Activated CD8-positive, alpha-beta T cell treated with anti-CD3 and anti-CD28 coated beads, Interleukin-2, amount 10 ng/mL, durations not matched to agents 7 days and 5 days (primary cell): ENCODE measurements around the gene MOK. TPM values are rescaled to one million over a fixed set of nuclear protein-coding genes. Genes with fewer than 3 reads are reported as not detected.

Source experiments
- ATAC-seq: fragments of 150-1000 bp; cut with Tn5 transposase; one replicate; pipeline ENCODE4 v1.10.0; 2021; ENCODE audit warnings: moderate library complexity
- CTCF ChIA-PET: fragments of 350-600 bp; sonication (Branson Sonifier 250); formaldehyde crosslinking; loops from one replicate; lab custom pipeline; 2021; ENCODE audit warnings: antibody characterized with exemption; lab: Charles Lee
- POLR2A ChIA-PET: fragments of 350-600 bp; sonication (Branson Sonifier 250); formaldehyde crosslinking; loops from one replicate; lab custom pipeline; 2021; ENCODE audit warnings: antibody characterized with exemption; lab: Charles Lee
- DNase-seq: peaks from one replicate; pipeline ENCODE4 v3.0.0-alpha.2; 2020
- H3K27ac Mint-ChIP-seq: one replicate; pipeline ENCODE4 v1.8.0; 2021; ENCODE audit warnings: mild to moderate bottlenecking, mixed read lengths
- H3K27me3 Mint-ChIP-seq: one replicate; pipeline ENCODE4 v1.8.0; 2021; ENCODE audit warnings: low read depth, mixed read lengths
- H3K36me3 Mint-ChIP-seq: one replicate; pipeline ENCODE4 v1.8.0; 2021; ENCODE audit warnings: low read depth, mixed read lengths
- H3K4me1 Mint-ChIP-seq: one replicate; pipeline ENCODE4 v1.8.0; 2021; ENCODE audit warnings: low read depth, mixed read lengths
- H3K4me3 Mint-ChIP-seq: one replicate; pipeline ENCODE4 v1.8.0; 2021; ENCODE audit warnings: mild to moderate bottlenecking, mixed read lengths
- H3K9me3 Mint-ChIP-seq: one replicate; pipeline ENCODE4 v1.8.0; 2022; ENCODE audit warnings: mixed read lengths; ENCODE audit not compliant: insufficient read depth
- total RNA-seq, 2 experiments: library from RNA; stranded (reverse); gene quantifications; one replicate each; pipeline ENCODE4 v1.2.3, GENCODE V29; 2021

Gene MOK
- total RNA-seq, 2 experiments from 2014 or later: 3.3 to 4.1 TPM

DNA sequence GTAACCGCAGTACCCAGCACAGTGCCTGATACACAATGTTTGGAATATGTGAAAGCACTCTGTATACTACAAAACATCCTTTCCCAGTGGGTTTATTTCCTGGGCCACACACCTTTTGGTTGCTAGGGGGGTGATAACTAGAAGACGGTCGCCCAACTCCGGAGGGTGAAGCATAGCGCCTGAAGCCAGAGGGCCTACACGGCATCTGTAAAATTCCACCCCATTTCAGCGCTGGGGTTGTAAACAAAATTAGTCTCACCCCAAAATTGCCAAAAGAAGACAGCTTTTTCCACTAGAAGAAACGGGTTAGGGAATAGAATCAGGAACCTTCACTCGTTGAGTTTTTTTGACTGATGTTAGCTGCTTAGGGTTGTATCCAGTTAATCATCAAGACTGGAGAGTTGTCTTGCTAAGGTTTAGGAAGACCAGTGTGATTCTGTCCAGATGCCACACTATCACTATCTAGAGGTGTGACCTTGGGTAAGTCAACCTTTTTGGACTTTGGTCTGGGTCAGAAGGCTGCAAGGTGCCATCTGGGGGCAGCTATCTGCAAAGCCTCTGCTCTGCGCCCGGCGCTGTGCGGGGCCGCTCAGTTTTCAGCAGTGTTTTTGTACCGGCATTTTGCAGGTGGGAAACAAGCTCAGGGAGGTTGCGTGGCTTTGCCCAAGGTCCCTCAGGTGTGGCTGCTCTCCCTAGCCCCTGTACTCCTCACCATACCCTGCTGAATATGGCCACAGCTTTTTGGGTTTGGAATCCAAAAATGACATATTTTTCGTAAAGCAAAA, 15.9 kb upstream of the MOK start:
- ChIA-PET POLR2A (interaction anchor here (0.5 to 4.3 kb wide), 2 partner anchors 41 to 120 kb away, joined by 4 to 19 read pairs; partner anchors contain the start of genes CINP and TECPR2), CTCF (interaction anchor here (0.6 to 1.5 kb wide), 4 partner anchors 10 to 373 kb away, joined by 3 to 8 read pairs (median 3); partner anchors contain the start of gene MOK)
- H3K9me3 Mint-ChIP-seq: no peaks in the 10 kb centered on the region
- H3K27me3 Mint-ChIP-seq: no peaks in the 10 kb centered on the region
- ATAC-seq (no peak), DNase-seq (no peak)
- H3K4me1 Mint-ChIP-seq: peaks cover 48% of the 10 kb centered on the region
- peak overlapping the region; percentile 90 for H3K27ac Mint-ChIP-seq
- peaks cover 4% of the 10 kb centered on the region for H3K36me3 Mint-ChIP-seq
- H3K4me3 Mint-ChIP-seq: peak overlapping the region; percentile 87

DNA sequence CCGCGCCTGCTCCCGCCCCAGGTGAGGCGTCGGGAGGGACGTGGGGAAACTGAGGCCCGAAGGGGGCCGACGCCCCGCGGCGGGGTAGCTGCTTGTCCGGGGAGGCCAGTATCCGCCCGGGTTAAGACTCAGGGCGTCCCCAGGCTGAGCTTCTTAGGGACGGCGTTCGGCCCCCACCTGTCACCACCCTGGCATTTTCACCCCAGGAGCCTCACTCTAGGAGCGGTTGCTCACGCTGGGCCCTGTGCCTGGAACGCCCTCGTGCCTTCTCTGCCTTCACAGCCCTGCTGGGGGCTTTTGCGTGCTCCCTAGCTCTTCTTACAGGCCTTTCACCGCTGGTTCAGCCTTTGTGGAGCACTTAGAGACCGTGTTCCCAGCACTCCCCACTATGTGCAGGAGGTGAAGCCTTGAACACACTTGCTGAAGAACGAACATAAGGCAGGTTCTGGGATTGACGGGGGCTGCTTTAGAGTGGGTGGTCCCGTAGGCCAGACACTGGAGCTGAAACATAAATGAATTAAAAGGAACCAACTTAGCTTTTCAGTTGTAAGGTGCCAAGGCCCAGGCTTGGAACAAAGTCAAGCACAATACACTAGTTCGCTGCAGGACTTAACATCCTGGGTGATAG, 15.2 kb upstream of the MOK start:
- ChIA-PET POLR2A (interaction anchor here (1.3 to 4.3 kb wide), 2 partner anchors 15 to 42 kb away, joined by 4 to 19 read pairs; partner anchors contain the start of genes CINP, MOK and TECPR2), CTCF (interaction anchor here (0.6 to 1.5 kb wide), 7 partner anchors 15 to 372 kb away, joined by 3 to 8 read pairs (median 3); partner anchors contain the start of genes CINP, MOK and TECPR2)
- Mint-ChIP-seq H3K27ac (peak overlapping the region; percentile 90), H3K4me1 (peaks cover 48% of the 10 kb centered on the region), H3K9me3 (no peaks in the 10 kb centered on the region), H3K27me3 (no peaks in the 10 kb centered on the region), H3K36me3 (peaks cover 4% of the 10 kb centered on the region), H3K4me3 (peak overlapping the region; percentile 87)
- DNase-seq (peak; percentile 54), ATAC-seq (peak; percentile 41)

DNA sequence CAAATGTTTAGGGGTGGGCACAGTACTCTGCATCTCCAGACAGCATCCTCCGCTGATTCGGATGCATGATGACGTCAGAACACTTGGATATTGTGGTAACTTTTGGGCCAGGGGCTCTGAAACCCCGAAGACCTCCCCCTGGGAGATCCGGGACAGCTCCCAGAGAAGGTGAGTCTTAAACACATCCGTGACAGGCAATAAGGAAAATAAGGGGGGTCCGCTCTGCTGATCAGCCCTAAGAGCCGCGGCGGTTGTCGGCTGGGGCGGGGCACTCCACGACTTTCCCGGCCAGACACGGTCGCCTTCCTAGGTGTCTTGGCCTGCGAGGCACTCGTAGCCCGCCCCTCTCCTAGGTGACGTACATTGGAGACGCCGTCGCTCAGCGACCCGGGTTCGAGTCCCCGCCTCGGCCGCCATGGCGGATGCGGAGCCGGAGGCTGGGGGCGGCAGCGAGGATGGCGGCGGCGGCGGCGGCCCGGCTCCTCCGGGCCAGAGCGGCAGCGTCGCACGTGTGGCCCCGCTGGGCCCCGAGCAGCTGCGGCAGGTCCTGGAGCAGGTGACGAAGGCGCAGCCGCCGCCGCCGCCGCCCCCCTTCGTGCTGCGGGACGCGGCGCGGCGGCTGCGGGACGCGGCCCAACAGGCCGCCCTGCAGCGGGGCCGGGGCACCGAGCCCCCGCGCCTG, 14.5 kb upstream of the MOK start, which contains the start of gene ZNF839:
Gene ZNF839, plus strand, starts transcription at position 396 of the 682 bp plus-strand sequence. Its CDS starts 20 bp downstream, at position 416.
- peaks cover 4% of the 10 kb centered on the region for H3K36me3 Mint-ChIP-seq

DNA sequence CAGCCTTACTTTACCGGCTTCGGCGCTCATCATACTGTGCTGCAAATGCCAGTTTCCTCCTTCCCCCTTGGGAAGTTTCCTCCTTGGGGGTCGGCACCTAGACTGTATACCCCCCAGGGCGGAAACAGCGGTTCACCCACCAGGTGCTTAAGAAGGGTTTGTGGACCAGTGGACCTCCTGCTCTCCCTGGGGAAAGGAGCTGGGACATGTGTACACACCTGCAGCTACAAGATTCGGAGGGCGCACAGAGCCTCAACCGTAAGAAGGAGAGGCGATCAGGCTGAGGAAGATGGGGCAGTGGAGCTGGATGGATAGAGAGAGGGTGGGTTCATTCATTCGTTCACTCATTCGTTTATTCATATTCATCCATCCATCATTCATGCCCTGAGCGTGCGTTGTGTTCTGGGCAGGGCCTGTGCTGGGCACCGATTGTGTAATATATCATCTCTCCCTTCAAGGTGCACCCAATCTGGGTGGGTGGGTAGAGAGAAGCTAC, 13.9 kb upstream of the MOK start:
- H3K27me3 Mint-ChIP-seq: no peaks in the 10 kb centered on the region
- CTCF ChIA-PET: interaction anchor here (1.1 to 2.5 kb wide), 5 partner anchors 16 to 200 kb away, joined by 3 to 10 read pairs (median 3); partner anchors contain the start of genes CINP and TECPR2
- DNase-seq (no peak), ATAC-seq (no peak)
- peaks cover 4% of the 10 kb centered on the region for H3K36me3 Mint-ChIP-seq
- peaks cover 61% of the 10 kb centered on the region for H3K4me1 Mint-ChIP-seq
- POLR2A ChIA-PET: interaction anchor here (0.7 to 4.3 kb wide), 4 partner anchors 13 to 231 kb away, joined by 3 to 19 read pairs (median 4); partner anchors contain the start of genes CINP, MOK and TECPR2
- peak overlapping the region; percentile 91 for H3K27ac Mint-ChIP-seq
- peak overlapping the region; percentile 84 for H3K4me3 Mint-ChIP-seq
- H3K9me3 Mint-ChIP-seq: no peaks in the 10 kb centered on the region

More for the DNA sequence above, 14.5 kb upstream of the MOK start, which contains the start of gene ZNF839:
- Mint-ChIP-seq H3K4me3 (peak within 1 kb of the TSS; percentile 87), H3K27me3 (no peaks in the 10 kb centered on the region), H3K9me3 (no peaks in the 10 kb centered on the region), H3K4me1 (peaks cover 55% of the 10 kb centered on the region), H3K27ac (peak within 1 kb of the TSS; percentile 91)
- ChIA-PET POLR2A (interaction anchor here (0.7 to 4.3 kb wide), 4 partner anchors 12 to 232 kb away, joined by 3 to 19 read pairs (median 4); partner anchors contain the start of genes CINP, MOK and TECPR2), CTCF (interaction anchor here (1.1 to 2.5 kb wide), 7 partner anchors 15 to 199 kb away, joined by 3 to 10 read pairs (median 3); partner anchors contain the start of genes CINP, MOK and TECPR2)
- ATAC-seq (peak; percentile 71), DNase-seq (peak; percentile 95)

DNA sequence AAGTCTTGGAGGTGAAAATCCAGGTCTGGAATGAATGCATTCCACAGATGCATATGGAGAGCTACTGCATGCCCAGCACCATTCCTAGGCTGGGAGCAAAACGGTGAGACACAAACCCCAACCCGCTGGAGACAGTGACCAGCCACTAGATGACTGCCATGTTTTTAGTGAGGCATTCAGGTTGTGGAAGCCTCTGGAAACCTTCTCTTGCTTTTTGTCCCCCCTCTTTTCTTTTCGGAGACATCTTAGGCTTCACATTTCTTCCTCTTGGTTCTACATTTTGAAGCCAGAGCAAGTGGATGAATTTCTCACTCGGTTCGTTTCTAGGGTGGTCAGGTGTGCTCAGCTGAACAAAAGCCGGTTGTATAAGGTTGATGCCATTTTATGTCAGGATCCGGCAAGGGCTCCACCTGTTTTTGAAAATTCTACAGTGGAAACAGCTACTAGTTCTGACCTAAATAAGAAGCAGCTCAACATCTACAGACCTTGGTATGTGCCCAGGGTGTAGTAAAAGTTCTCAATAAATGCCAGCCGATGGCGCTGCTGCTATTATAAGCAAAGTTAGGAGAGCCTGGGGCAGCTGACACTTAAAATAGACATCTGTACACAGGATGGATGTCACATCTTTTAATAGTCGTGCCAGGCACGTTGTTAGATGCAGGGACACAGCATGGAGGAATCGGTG, 12.7 kb upstream of the MOK start:
- no peaks in the 10 kb centered on the region for H3K9me3 Mint-ChIP-seq
- DNase-seq: peak; percentile 61
- peaks cover 2% of the 10 kb centered on the region for H3K36me3 Mint-ChIP-seq
- H3K4me1 Mint-ChIP-seq: peaks cover 60% of the 10 kb centered on the region
- ATAC-seq: no peak
- peak overlapping the region; percentile 88 for H3K27ac Mint-ChIP-seq
- H3K4me3 Mint-ChIP-seq: peak overlapping the region; percentile 87
- no peaks in the 10 kb centered on the region for H3K27me3 Mint-ChIP-seq
- CTCF ChIA-PET: interaction anchor here (0.9 to 2.6 kb wide), 20 partner anchors 9 to 611 kb away, joined by 3 to 15 read pairs (median 4); partner anchors contain the start of gene MOK
- POLR2A ChIA-PET: interaction anchor here (0.8 to 4.3 kb wide), 3 partner anchors 10 to 277 kb away, joined by 3 to 19 read pairs (median 3); partner anchors contain the start of genes CINP and TECPR2

DNA sequence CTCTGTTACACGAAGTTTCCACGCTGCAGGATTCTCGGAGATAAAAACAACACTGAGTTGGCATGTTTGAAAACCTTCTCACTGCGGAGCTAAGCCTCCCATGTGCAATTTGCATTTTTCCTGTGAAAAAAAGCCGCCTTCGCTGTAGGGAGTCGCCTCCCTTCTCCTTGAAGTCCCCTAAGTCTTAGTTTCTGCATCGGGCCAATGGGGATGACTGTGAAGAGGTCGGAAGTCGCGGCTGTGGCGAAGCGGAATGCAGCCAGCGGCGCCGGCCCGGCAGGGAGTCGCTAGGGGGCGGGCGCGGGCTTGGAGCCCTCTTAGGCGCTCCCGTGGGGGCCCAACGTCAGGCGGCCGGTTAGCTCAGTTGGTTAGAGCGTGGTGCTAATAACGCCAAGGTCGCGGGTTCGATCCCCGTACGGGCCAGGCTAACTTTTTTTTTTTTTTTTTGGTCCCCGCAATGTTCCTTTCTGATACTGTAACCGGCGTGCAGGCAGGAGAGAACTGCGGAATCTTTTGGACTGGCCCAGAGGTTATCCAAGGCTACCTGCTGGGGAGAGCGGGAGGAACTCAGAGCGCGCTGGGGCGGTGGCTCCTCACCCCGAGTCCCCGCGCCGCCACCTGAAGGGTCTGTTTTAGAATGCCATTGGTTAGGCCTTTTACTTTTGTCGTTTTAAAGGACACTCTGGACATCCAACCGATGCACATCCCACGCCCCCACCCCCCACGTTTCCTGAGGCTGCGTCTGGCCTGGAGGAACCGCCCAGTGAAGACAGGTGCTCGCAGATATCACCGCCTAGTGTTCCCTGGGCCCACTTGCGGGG, 12.0 kb upstream of the MOK start:
- ChIA-PET CTCF (interaction anchor here (1.0 to 2.6 kb wide), 20 partner anchors 8 to 610 kb away, joined by 3 to 15 read pairs (median 4); partner anchors contain the start of gene MOK), POLR2A (interaction anchor here (0.7 to 4.3 kb wide), 4 partner anchors 9 to 1036 kb away, joined by 3 to 19 read pairs (median 3); partner anchors contain the start of genes CINP and TECPR2)
- Mint-ChIP-seq H3K9me3 (no peaks in the 10 kb centered on the region), H3K4me3 (peak overlapping the region; percentile 87), H3K27ac (peak overlapping the region; percentile 88), H3K4me1 (peaks cover 58% of the 10 kb centered on the region), H3K36me3 (peaks cover 2% of the 10 kb centered on the region), H3K27me3 (no peaks in the 10 kb centered on the region)
- DNase-seq (peak; percentile 95), ATAC-seq (peak; percentile 73)

DNA sequence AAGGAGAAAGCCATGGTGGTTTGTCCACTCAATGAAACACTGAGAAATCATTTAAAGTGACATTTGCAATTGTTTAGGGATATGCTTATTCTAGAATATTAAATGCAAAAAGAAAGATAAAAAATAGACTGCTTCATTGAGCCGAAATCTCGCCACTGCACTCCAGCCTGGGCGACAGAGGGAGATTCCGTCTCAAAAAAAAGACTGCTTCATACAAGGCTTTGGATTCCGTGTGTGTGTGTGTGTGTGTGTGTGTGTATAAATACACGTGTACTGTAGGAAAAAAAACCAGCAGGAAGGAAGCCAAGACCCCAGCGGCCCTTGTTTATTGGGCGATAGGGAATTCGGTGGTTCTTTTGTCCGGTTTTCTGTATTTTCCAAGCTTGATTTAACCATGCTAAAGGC, 11.4 kb upstream of the MOK start:
- Mint-ChIP-seq H3K27me3 (no peaks in the 10 kb centered on the region), H3K4me3 (peak overlapping the region; percentile 87), H3K27ac (peak overlapping the region; percentile 88), H3K9me3 (no peaks in the 10 kb centered on the region), H3K4me1 (peaks cover 53% of the 10 kb centered on the region), H3K36me3 (peaks cover 2% of the 10 kb centered on the region)
- peak; percentile 64 for DNase-seq
- ATAC-seq: no peak
- ChIA-PET CTCF (interaction anchor here (1.0 to 3.3 kb wide), 11 partner anchors 8 to 609 kb away, joined by 3 to 19 read pairs (median 5); partner anchors contain the start of gene MOK), POLR2A (interaction anchor here (0.7 kb wide), 1 partner anchor 1036 kb away, joined by 3 read pairs; no protein-coding TSS in a partner anchor)

DNA sequence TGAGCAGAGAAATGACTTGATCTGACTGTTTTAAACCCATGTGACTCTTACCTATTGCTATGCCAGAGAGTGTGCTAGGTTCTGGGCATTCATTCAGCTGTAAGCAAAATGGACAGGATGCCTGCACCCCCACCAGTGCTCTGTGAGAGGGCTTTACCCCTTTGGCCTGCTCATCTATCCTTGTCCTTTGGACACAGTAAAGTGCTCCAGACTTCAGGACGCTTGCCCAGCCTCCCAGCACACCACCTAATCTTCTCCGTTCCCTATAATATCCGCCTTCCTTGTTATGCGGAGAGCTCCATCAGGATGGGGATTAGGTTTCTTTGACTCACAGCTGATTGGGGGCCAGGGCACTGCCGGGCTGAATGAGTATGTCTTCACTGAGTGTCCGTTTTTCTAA, 10.2 kb upstream of the MOK start:
- H3K36me3 Mint-ChIP-seq: peaks cover 2% of the 10 kb centered on the region
- H3K4me1 Mint-ChIP-seq: peaks cover 44% of the 10 kb centered on the region
- DNase-seq: no peak
- H3K27ac Mint-ChIP-seq: no peak overlapping the region
- POLR2A ChIA-PET: interaction anchor here (1.2 kb wide), 1 partner anchor 228 kb away, joined by 3 read pairs; no protein-coding TSS in a partner anchor
- H3K9me3 Mint-ChIP-seq: no peaks in the 10 kb centered on the region
- H3K4me3 Mint-ChIP-seq: peak overlapping the region; percentile 85
- no peaks in the 10 kb centered on the region for H3K27me3 Mint-ChIP-seq
- ATAC-seq: no peak
- CTCF ChIA-PET: interaction anchor here (0.9 to 3.3 kb wide), 23 partner anchors 11 to 608 kb away, joined by 3 to 36 read pairs (median 5); partner anchors contain the start of genes CINP, DYNC1H1, MOK and TECPR2
